ENCODE measurements around the gene HSPA2.

Gene HSPA2

GRCh38 chr14:64506721-64507120, 33.8 kb upstream of the HSPA2 start:
- peak overlapping the region; percentile 86 for H3K4me3 ChIP-seq (ENCODE audit: low read depth, low read length, poor library complexity, severe bottlenecking)
- H4K20me1 ChIP-seq (ENCODE audit: insufficient read depth, low read length) = no peaks in the 10 kb centered on the region

DNA sequence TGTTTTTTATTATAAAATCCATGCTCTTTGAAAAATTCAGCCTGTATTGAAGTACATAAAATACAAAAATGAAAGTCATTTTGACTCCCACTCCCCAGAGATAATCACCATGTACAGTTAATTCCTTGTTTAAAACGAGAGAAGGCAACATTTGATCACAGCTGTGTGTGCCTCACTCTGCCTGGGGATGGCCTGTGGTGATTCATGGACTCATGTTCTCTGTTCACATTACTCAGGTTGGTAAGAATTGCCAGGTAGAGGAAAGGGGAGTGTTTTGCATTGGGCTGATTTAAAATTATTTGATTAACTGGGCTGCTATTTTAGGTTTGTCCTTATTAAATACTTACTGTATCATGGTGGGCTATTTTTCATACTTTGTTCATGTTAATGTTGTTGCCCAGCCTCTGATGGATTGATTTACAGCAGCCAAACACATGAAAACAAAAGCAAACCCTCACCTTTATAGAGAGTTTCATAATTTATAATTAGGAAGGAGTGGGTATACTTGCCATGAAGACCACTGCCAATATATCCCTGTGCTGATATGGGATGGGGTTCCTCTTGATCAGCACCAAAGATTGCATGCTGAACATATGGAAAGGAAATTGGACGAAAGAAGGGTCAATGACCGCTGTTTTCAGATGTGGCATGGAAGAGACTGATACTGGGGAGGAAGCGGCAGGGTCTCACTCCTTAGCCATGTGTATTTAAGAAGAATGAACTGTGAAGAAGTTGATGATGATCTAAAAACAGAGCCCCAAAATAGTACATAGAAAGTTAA, 33.0 kb upstream of the HSPA2 start:
- peak overlapping the region; percentile 75 for H3K4me2 ChIP-seq (ENCODE audit: low read length)
- peak overlapping the region; percentile 86 for H3K4me3 ChIP-seq (ENCODE audit: low read depth, low read length, poor library complexity, severe bottlenecking)
- H4K20me1 ChIP-seq (ENCODE audit: insufficient read depth, low read length) = no peaks in the 10 kb centered on the region
- no peak for TF ChIP-seq EZH2 (IDR thresholded peaks at IDR 0.05; ENCODE audit: borderline replicate concordance, low read length)
- no peak for TF ChIP-seq CTCF (IDR thresholded peaks at IDR 0.05; ENCODE audit: low read length)
- peak overlapping the region; percentile 96 for H3K27ac ChIP-seq (ENCODE audit: low read depth, low read length, poor library complexity, severe bottlenecking)
- H3K27me3 ChIP-seq (ENCODE audit: insufficient read depth, low read length) = no peaks in the 10 kb centered on the region
- peaks cover 7% of the 10 kb centered on the region; the same call in 1 of the 2 replicates for H3K36me3 ChIP-seq (ENCODE audit: insufficient read depth, low read length)
- H3K9me2 ChIP-seq (ENCODE audit: low read depth, low read length) = no peaks in the 10 kb centered on the region
- no peak overlapping the region for H2AFZ ChIP-seq (ENCODE audit: low read length)
- peak overlapping the region; percentile 95; the same call in 1 of the 2 replicates for H3K9ac ChIP-seq (ENCODE audit: low read length)
- no peaks in the 10 kb centered on the region for H3K9me3 ChIP-seq (ENCODE audit: low read length)
- peaks cover 59% of the 10 kb centered on the region for H3K4me1 ChIP-seq (ENCODE audit: insufficient read depth, low read length, severe bottlenecking)
- peaks cover 9% of the 10 kb centered on the region; the same call in 1 of the 2 replicates for H3F3A ChIP-seq (ENCODE audit: insufficient read depth, low read length)
- H3K79me2 ChIP-seq (ENCODE audit: insufficient read depth, low read length) = peaks cover 72% of the 10 kb centered on the region

More at GRCh38 chr14:64506721-64507120, 33.8 kb upstream of the HSPA2 start:
- Histone ChIP-seq H3K4me1 (ENCODE audit: insufficient read depth, low read length, severe bottlenecking) (peaks cover 68% of the 10 kb centered on the region), H3K4me2 (ENCODE audit: low read length) (peak overlapping the region; percentile 75), H3K9ac (ENCODE audit: low read length) (peak overlapping the region; percentile 95), H3K27me3 (ENCODE audit: insufficient read depth, low read length) (no peaks in the 10 kb centered on the region), H3F3A (ENCODE audit: insufficient read depth, low read length) (peaks cover 9% of the 10 kb centered on the region; the same call in 1 of the 2 replicates), H2AFZ (ENCODE audit: low read length) (no peak overlapping the region), H3K9me2 (ENCODE audit: low read depth, low read length) (no peaks in the 10 kb centered on the region), H3K36me3 (ENCODE audit: insufficient read depth, low read length) (peaks cover 5% of the 10 kb centered on the region; the same call in 1 of the 2 replicates), H3K27ac (ENCODE audit: low read depth, low read length, poor library complexity, severe bottlenecking) (peak overlapping the region; percentile 96), H3K79me2 (ENCODE audit: insufficient read depth, low read length) (peaks cover 72% of the 10 kb centered on the region), H3K9me3 (ENCODE audit: low read length) (no peaks in the 10 kb centered on the region)
- no peak for TF ChIP-seq EZH2 (IDR thresholded peaks at IDR 0.05; ENCODE audit: borderline replicate concordance, low read length)
- TF ChIP-seq CTCF (IDR thresholded peaks at IDR 0.05; ENCODE audit: low read length) = no peak

DNA sequence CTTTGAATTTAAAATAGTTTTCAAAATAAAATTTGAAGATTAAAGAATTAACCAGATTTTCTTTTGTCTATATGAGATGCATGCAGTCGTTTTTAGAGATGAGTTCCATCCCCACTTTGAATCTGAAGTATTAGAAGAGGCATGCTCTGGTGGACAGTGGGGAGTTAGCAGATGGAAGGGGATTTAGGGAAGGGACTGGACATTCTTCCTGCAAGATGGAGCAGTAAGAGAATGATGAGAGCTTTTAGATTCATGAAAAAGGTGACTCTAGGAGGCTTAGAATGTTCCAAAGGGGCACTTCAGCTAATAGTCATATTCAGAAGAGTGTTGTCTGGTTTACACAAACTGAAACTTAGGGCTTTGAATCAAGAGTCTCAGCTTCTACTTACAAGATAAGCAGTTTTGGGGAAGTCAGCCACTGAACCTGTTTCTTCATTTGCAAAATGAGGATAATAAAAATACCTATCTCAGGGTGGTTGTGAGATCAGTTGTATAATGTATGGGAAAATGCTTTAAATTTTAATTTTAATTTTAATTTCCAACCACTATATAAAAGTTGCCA, 32.2 kb upstream of the HSPA2 start:
- Histone ChIP-seq H3K36me3 (ENCODE audit: insufficient read depth, low read length) (peaks cover 15% of the 10 kb centered on the region; the same call in 1 of the 2 replicates), H4K20me1 (ENCODE audit: insufficient read depth, low read length) (no peaks in the 10 kb centered on the region), H3K79me2 (ENCODE audit: insufficient read depth, low read length) (peaks cover 79% of the 10 kb centered on the region), H3K4me1 (ENCODE audit: insufficient read depth, low read length, severe bottlenecking) (peaks cover 58% of the 10 kb centered on the region), H3K4me2 (ENCODE audit: low read length) (peak overlapping the region; percentile 75), H3K27ac (ENCODE audit: low read depth, low read length, poor library complexity, severe bottlenecking) (peak overlapping the region; percentile 96), H3K9me2 (ENCODE audit: low read depth, low read length) (no peaks in the 10 kb centered on the region), H3K9me3 (ENCODE audit: low read length) (no peaks in the 10 kb centered on the region), H3F3A (ENCODE audit: insufficient read depth, low read length) (peaks cover 9% of the 10 kb centered on the region; the same call in 1 of the 2 replicates), H2AFZ (ENCODE audit: low read length) (no peak overlapping the region), H3K4me3 (ENCODE audit: low read depth, low read length, poor library complexity, severe bottlenecking) (peak overlapping the region; percentile 86), H3K27me3 (ENCODE audit: insufficient read depth, low read length) (no peaks in the 10 kb centered on the region), H3K9ac (ENCODE audit: low read length) (peak overlapping the region; percentile 95; the same call in 1 of the 2 replicates)
- TF ChIP-seq EZH2 (IDR thresholded peaks at IDR 0.05; ENCODE audit: borderline replicate concordance, low read length) (no peak), CTCF (IDR thresholded peaks at IDR 0.05; ENCODE audit: low read length) (no peak)
